Brain microvascular endothelial cell (primary cell): ENCODE data around the gene RIOX2.

Experiments
- DNase-seq: peaks from one replicate; pipeline ENCODE4 v3.0.0-alpha.2; 2020
- H3K27ac ChIP-seq: fragments of 250-450 bp; sonication (Bioruptor Pico); 2 replicates; pipeline ENCODE4 v1.5.1; 2020; ENCODE audit warnings: mild to moderate bottlenecking, moderate library complexity
- H3K27me3 ChIP-seq: fragments of 250-450 bp; sonication (Bioruptor Pico); replicated peaks from 2 replicates; pipeline ENCODE4 v1.5.1; 2020; ENCODE audit warnings: mild to moderate bottlenecking
- H3K36me3 ChIP-seq: fragments of 250-450 bp; sonication (Bioruptor Pico); replicated peaks from 2 replicates; pipeline ENCODE4 v1.5.1; 2020; ENCODE audit warnings: mild to moderate bottlenecking
- H3K4me3 ChIP-seq: 2 replicates; pipeline ENCODE4 v1.5.1; 2011; ENCODE audit warnings: low read depth, mild to moderate bottlenecking, control low read depth, low read length, moderate library complexity
- CTCF ChIP-seq: IDR thresholded peaks from 2 replicates; pipeline ENCODE4 v1.5.1; 2011; ENCODE audit warnings: low read depth, mild to moderate bottlenecking, moderate library complexity, low read length, control low read depth, inconsistent platforms; ENCODE audit errors: missing control alignments
- in situ Hi-C: cut with HindIII; loops from 2 replicates; pipeline ENCODE4 v1.10.0; 2017; ENCODE audit warnings: low sequenced_read_pairs, low pct_ligation_motif_present

RIOX2 gene

GRCh38 chr3:97949110-97949485, 23.1 kb downstream of the RIOX2 start:
- H3K27ac ChIP-seq, result no peak overlapping the region
- H3K27me3 ChIP-seq, result no peaks in the 10 kb centered on the region
- in situ Hi-C loops, result no loop called here
- no peak overlapping the region for H3K4me3 ChIP-seq
- peaks cover 71% of the 10 kb centered on the region for H3K36me3 ChIP-seq
- TF ChIP-seq CTCF, result no peak
- DNase-seq, result no peak

- Histone ChIP-seq H3K27me3 (no peaks in the 10 kb centered on the region), H3K27ac (no peak overlapping the region), H3K4me3 (no peak overlapping the region), H3K36me3 (peaks cover 66% of the 10 kb centered on the region)
- no peak for DNase-seq
- TF ChIP-seq CTCF, result no peak
- in situ Hi-C loops, result no loop called here
Observed at GRCh38 chr3:97948351-97949109, 23.7 kb downstream of the RIOX2 start.

GRCh38 chr3:97942801-97943546, 29.3 kb downstream of the RIOX2 start:
- peaks cover 27% of the 10 kb centered on the region for H3K36me3 ChIP-seq

GRCh38 chr3:97940034-97940433, 32.2 kb downstream of the RIOX2 start:
- in situ Hi-C loops, result no loop called here
- Histone ChIP-seq H3K27ac (no peak overlapping the region), H3K36me3 (peaks cover 7% of the 10 kb centered on the region), H3K27me3 (no peaks in the 10 kb centered on the region), H3K4me3 (no peak overlapping the region)
- no peak for DNase-seq
- no peak for TF ChIP-seq CTCF

More at GRCh38 chr3:97942801-97943546, 29.3 kb downstream of the RIOX2 start:
- DNase-seq, result no peak
- no peak for TF ChIP-seq CTCF
- in situ Hi-C loops, result no loop called here
- Histone ChIP-seq H3K27me3 (no peaks in the 10 kb centered on the region), H3K27ac (no peak overlapping the region), H3K4me3 (no peak overlapping the region)

- no peak for DNase-seq
- H3K27ac ChIP-seq, result no peak overlapping the region
- in situ Hi-C loops, result no loop called here
- TF ChIP-seq CTCF, result no peak
- no peaks in the 10 kb centered on the region for H3K27me3 ChIP-seq
- H3K4me3 ChIP-seq, result no peak overlapping the region
- peaks cover 3% of the 10 kb centered on the region for H3K36me3 ChIP-seq
Observed at GRCh38 chr3:97939401-97939800, 32.8 kb downstream of the RIOX2 start.
